Right lobe of liver (tissue), 4 donors: ENCODE measurements around the gene STX4.

Source experiments
- POLR2A ChIP-seq: fragments of 450-650 bp; IDR thresholded peaks from one replicate; pipeline ENCODE4 v1.6.1; 2017; ENCODE audit warnings: antibody characterized with exemption, mild to moderate bottlenecking
- TF ChIP-seq, protein P1 (sequence below), 4 donors: fragments of 200-600 bp in 3 of 4; fragments of 450-650 bp in 1 of 4; IDR thresholded peaks; one replicate each; pipeline versions ENCODE4 v1.5.1 to v1.8.0; 2016 to 2022; ENCODE audit warnings: antibody characterized with exemption in 4 of 4, mild to moderate bottlenecking in 2 of 4
- donor health status: DM: no; HTN: no; CAD: no.
- donor health status: DM: no; HTN: no; CAD: no.
- donor health status: DM: no; HTN: yes; CAD: no.

DNA sequence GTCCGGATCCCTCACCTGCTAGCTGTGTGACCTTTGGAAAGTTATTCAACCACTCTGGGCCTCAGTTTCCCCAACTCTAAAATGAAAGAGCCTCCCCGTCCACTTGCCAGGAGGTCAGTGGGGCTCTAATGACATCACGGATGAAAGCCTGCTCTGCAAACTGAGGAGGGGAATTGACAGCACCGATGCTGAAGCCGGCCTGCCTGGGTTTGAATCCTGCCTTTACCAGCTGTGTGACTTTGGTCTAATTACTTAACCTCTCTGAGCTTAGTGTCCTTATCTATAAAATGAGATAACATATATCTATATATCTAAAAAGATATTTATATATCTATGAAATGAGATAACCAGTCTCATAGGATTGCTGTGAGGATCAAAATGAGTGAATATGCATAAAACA is 24.8 kb upstream of the STX4 start:
- TF ChIP-seq, protein P1, sequence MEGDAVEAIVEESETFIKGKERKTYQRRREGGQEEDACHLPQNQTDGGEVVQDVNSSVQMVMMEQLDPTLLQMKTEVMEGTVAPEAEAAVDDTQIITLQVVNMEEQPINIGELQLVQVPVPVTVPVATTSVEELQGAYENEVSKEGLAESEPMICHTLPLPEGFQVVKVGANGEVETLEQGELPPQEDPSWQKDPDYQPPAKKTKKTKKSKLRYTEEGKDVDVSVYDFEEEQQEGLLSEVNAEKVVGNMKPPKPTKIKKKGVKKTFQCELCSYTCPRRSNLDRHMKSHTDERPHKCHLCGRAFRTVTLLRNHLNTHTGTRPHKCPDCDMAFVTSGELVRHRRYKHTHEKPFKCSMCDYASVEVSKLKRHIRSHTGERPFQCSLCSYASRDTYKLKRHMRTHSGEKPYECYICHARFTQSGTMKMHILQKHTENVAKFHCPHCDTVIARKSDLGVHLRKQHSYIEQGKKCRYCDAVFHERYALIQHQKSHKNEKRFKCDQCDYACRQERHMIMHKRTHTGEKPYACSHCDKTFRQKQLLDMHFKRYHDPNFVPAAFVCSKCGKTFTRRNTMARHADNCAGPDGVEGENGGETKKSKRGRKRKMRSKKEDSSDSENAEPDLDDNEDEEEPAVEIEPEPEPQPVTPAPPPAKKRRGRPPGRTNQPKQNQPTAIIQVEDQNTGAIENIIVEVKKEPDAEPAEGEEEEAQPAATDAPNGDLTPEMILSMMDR (IDR thresholded peaks at IDR 0.05) = no peak
- TF ChIP-seq POLR2A = no peak
